ENCODE results near the gene DOLK.
A peak's percentile ranks its signal among the peaks of the same experiment; 100 is the strongest.
"Not testable (repeated sequence)": the region's sequence is repeated elsewhere in the genome, so short reads cannot be mapped to it uniquely, and the experiment has no call there.

Gene DOLK

GRCh38 chr9:128947527-128948301, at the start of gene DOLK, which contains the start of gene NUP188:
DOLK (minus strand) TSS chr9:128947603; CDS start chr9:128947303, 300 bp downstream.
NUP188 (plus strand) TSS chr9:128947699; CDS start chr9:128947720, 21 bp downstream.
- peak; percentile 100 for DNase-seq (ENCODE audit: low spot score)

- no peak for DNase-seq (ENCODE audit: low spot score)
Observed at GRCh38 chr9:128995791-128996190, 48.4 kb upstream of the DOLK start.

- DNase-seq (ENCODE audit: low spot score): no peak
Observed at GRCh38 chr9:128992995-128993394, 45.6 kb upstream of the DOLK start.

- peak; percentile 88 for DNase-seq (ENCODE audit: low spot score)
Observed at GRCh38 chr9:128987805-128988204, 40.4 kb upstream of the DOLK start.

GRCh38 chr9:128986671-128987070, 39.3 kb upstream of the DOLK start:
- DNase-seq (ENCODE audit: low spot score): no peak

- no peak for DNase-seq (ENCODE audit: low spot score)
Observed at GRCh38 chr9:128983536-128983935, 36.1 kb upstream of the DOLK start.

GRCh38 chr9:128979111-128979510, 31.7 kb upstream of the DOLK start:
- peak; percentile 52 for DNase-seq (ENCODE audit: low spot score)

- DNase-seq (ENCODE audit: low spot score): peak; percentile 67
Observed at GRCh38 chr9:128972956-128973355, 25.6 kb upstream of the DOLK start.

GRCh38 chr9:128969491-128969890, 22.1 kb upstream of the DOLK start:
- no peak for DNase-seq (ENCODE audit: low spot score)

- not testable (repeated sequence) for DNase-seq (ENCODE audit: low spot score)
Observed at GRCh38 chr9:128961403-128961802, 14.0 kb upstream of the DOLK start.

GRCh38 chr9:128947277-128947526, 201 bp downstream of the DOLK start:
- DNase-seq (ENCODE audit: low spot score): no peak

GRCh38 chr9:128946571-128947276, 679 bp downstream of the DOLK start:
- no peak for DNase-seq (ENCODE audit: low spot score)

- no peak for DNase-seq (ENCODE audit: low spot score)
Observed at GRCh38 chr9:128945798-128946501, 1.5 kb downstream of the DOLK start.

GRCh38 chr9:128944966-128945365, 2.4 kb downstream of the DOLK start:
- not testable (repeated sequence) for DNase-seq (ENCODE audit: low spot score)

- no peak for DNase-seq (ENCODE audit: low spot score)
Observed at GRCh38 chr9:128943832-128944620, 3.4 kb downstream of the DOLK start.

- DNase-seq (ENCODE audit: low spot score): no peak
Observed at GRCh38 chr9:128940946-128941755, 6.3 kb downstream of the DOLK start.

- DNase-seq (ENCODE audit: low spot score): no peak
Observed at GRCh38 chr9:128940271-128940921, 7.0 kb downstream of the DOLK start.

GRCh38 chr9:128937310-128938165, 9.9 kb downstream of the DOLK start:
- no peak for DNase-seq (ENCODE audit: low spot score)

GRCh38 chr9:128936171-128936865, 11.1 kb downstream of the DOLK start:
- DNase-seq (ENCODE audit: low spot score): no peak

Measured in GM03348 (cell line).